Panc1 (cell line): ENCODE measurements around the gene POLR3B.

ENCODE experiments used
- CTCF ChIP-seq: fragments of 450-650 bp; IDR thresholded peaks from 2 replicates; pipeline ENCODE4 v1.5.1; 2017; ENCODE audit warnings: mild to moderate bottlenecking
- POLR2AphosphoS5 ChIP-seq: IDR thresholded peaks from 2 replicates; pipeline ENCODE4 v1.6.1; 2012; ENCODE audit warnings: mild to moderate bottlenecking, low read depth, low read length, moderate library complexity
- REST ChIP-seq, 2 experiments: IDR thresholded peaks; 2 replicates each; pipeline ENCODE4 v1.6.1; 2011 to 2012; ENCODE audit warnings: low read depth in 2 of 2, control low read depth in 1 of 2, low read length in 1 of 2, mild to moderate bottlenecking in 1 of 2, moderate library complexity in 1 of 2; ENCODE audit not compliant: insufficient read depth in 1 of 2
- SIN3A ChIP-seq: IDR thresholded peaks from 2 replicates; pipeline ENCODE4 v1.6.1; 2012; ENCODE audit warnings: low read depth, mild to moderate bottlenecking, low read length, moderate library complexity, borderline replicate concordance; ENCODE audit not compliant: insufficient read depth
- TCF7L2 ChIP-seq: IDR thresholded peaks from 2 replicates; pipeline ENCODE4 v1.6.1; 2011; ENCODE audit warnings: mild to moderate bottlenecking, low read depth, low read length, inconsistent platforms

- TF ChIP-seq REST (IDR thresholded peaks at IDR 0.05; ENCODE audit: insufficient read depth in 1 of 2, low read depth in 2 of 2, low read length in 1 of 2) (no peak), CTCF (no peak), TCF7L2 (no peak), SIN3A (no peak), POLR2AphosphoS5 (no peak)
Observed at GRCh38 chr12:106348411-106348810, 9.1 kb upstream of the POLR3B start.
